ENCODE data around the gene CDKN2B. TPM values are rescaled to one million over a fixed set of nuclear protein-coding genes. Genes with fewer than 3 reads are reported as not detected.

Gene CDKN2B
- total and polyA plus RNA-seq, 2 of the 4 experiments (the other 2 are of a cell fraction), result 3.6 to 8.2 TPM

DNA sequence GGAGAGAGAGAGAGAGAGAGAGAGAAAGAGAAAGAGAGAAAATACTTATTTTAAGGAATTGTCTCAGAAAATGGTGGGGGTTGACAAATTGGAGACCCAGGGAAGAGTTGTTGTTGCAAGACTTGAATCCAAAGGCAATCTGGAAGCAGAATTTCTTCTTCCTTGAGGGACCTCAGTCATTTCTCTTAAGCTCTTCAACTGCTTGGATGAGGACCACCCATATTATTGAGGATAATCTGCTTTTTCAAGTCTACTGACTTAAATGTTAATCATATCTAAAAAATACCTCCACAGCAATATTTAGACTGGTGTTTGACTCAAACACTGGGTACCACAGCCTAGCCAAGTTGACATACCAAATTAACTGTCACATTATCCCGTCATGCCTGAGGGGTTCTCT, 11.6 kb downstream of the CDKN2B start:
- Histone ChIP-seq H3K23ac (ENCODE audit: low read depth, low read length) (no peak overlapping the region), H3K36me3 (ENCODE audit: control insufficient read depth, insufficient read depth, low read length) (no peaks in the 10 kb centered on the region), H3K4ac (ENCODE audit: low read depth, low read length) (no peak overlapping the region), H4K91ac (ENCODE audit: insufficient read depth, low read depth, low read length) (no peak overlapping the region), H2AFZ (replicated peaks; ENCODE audit: low read length, poor library complexity) (no peak overlapping the region), H4K20me1 (ENCODE audit: insufficient read depth, low read length) (no peaks in the 10 kb centered on the region), H3K4me2 (ENCODE audit: low read depth, low read length) (no peak overlapping the region), H3K18ac (ENCODE audit: low read depth, low read length) (no peak overlapping the region), H3K27me3 (ENCODE audit: control insufficient read depth, insufficient read depth, low read length) (no peaks in the 10 kb centered on the region), H4K8ac (ENCODE audit: low read depth in 2 of 2, low read length in 2 of 2) (no peak overlapping the region), H3K9me3 (ENCODE audit: control insufficient read depth, insufficient read depth, low read length) (no peaks in the 10 kb centered on the region), H3K4me1 (ENCODE audit: control insufficient read depth, insufficient read depth, low read length) (peaks cover 6% of the 10 kb centered on the region), H3K27ac (ENCODE audit: insufficient read depth, low read length) (no peak overlapping the region), H2AK9ac (replicated peaks; ENCODE audit: low read depth, low read length, poor library complexity) (no peak overlapping the region), H4K5ac (ENCODE audit: low read depth, low read length) (no peak overlapping the region), H2BK120ac (ENCODE audit: low read depth, low read length) (no peak overlapping the region), H2BK15ac (ENCODE audit: low read depth, low read length) (no peak overlapping the region), H3K14ac (replicated peaks; ENCODE audit: low read depth, low read length) (no peak overlapping the region), H3K9me1 (ENCODE audit: insufficient read depth, low read length) (no peaks in the 10 kb centered on the region), H3K79me1 (ENCODE audit: low read depth in 1 of 2, low read length in 2 of 2) (peaks cover 20 to 26% of the 10 kb centered on the region in 2 experiments), H2BK20ac (ENCODE audit: low read depth, low read length) (no peak overlapping the region), H3K4me3 (ENCODE audit: insufficient read depth, low read depth, low read length) (no peak overlapping the region), H3K9ac (ENCODE audit: low read depth, low read length) (no peak overlapping the region), H2BK5ac (ENCODE audit: low read depth, low read length, poor library complexity, severe bottlenecking) (no peak overlapping the region), H3K56ac (ENCODE audit: extremely low read depth, insufficient read depth, low read length) (no peak overlapping the region), H2AK5ac (ENCODE audit: low read depth, low read length) (no peak overlapping the region)
- intact Hi-C loops (cut with micrococcal nuclease) (loop anchor here (10.0 kb wide), 1 partner anchor 443 kb away; no protein-coding TSS in a partner anchor), in situ Hi-C loops (cut with MboI; ENCODE audit: low sequenced_read_pairs) (loop anchor here (10.0 to 25.0 kb wide), 2 partner anchors 237 to 410 kb away; no protein-coding TSS in a partner anchor), dilution Hi-C loops (cut with HindIII; ENCODE audit: low sequenced_read_pairs, unreplicated experiment) (no loop called here)
- no TSS peak for BruUV-seq (replicated peaks)
- CTCF ChIA-PET, result interaction anchor here (1.2 kb wide), 1 partner anchor 11 kb away, joined by 7 read pairs; no protein-coding TSS in a partner anchor
- no peak for DNase-seq
- TF ChIP-seq CTCF (conservative IDR thresholded peaks at IDR 0.05; ENCODE audit: low read depth, low read length) (no peak), RFX5 (IDR thresholded peaks at IDR 0.05; ENCODE audit: low read depth, low read length) (no peak), NFE2L2 (IDR thresholded peaks at IDR 0.05; ENCODE audit: low read depth, low read length) (no peak), MAZ (IDR thresholded peaks at IDR 0.05; ENCODE audit: borderline replicate concordance, low read depth, low read length) (no peak), POLR2A (IDR thresholded peaks at IDR 0.05; ENCODE audit: low read depth, low read length) (no peak), RCOR1 (IDR thresholded peaks at IDR 0.05; ENCODE audit: insufficient replicate concordance, low read length) (no peak)
- POLR2A ChIA-PET (ENCODE audit: unreplicated experiment), result no interaction called here
- WGBS, 2 experiments (ENCODE audit: extremely low coverage in 2 of 2, insufficient read length in 1 of 2), result no CpG with 5 or more reads among the region's 1 CpG
- ATAC-seq (ENCODE audit: low read depth), result no peak

Data from IMR-90 (cell line).